Measurements from ENCODE around the gene MYO5A.

- TF ChIP-seq CTCF (IDR thresholded peaks at IDR 0.05) (no peak), ZFX (IDR thresholded peaks at IDR 0.05; ENCODE audit: borderline replicate concordance) (no peak)
Observed at GRCh38 chr15:52350423-52350822, 178.3 kb downstream of the MYO5A start.
